K562 (cell line): ENCODE results near the gene SELENOW. TPM values are rescaled to one million over a fixed set of nuclear protein-coding genes. Genes with fewer than 3 reads are reported as not detected.

ENCODE experiments used
- polyA plus RNA-seq, 8 experiments: library from polyadenylated mRNA; depleted of rRNA in 4 of 8; stranded (reverse) in 5 of 8; unstranded in 3 of 8; fragments of >200 nt; fragmentation: Nextera tagmentation in 2 of 8; fragmentation: Illumina TruSeq in 1 of 8; extraction: Ambion mirVana in 2 of 8; extraction: Trizol in 1 of 8; gene quantifications; 2 replicates each; pipeline versions ENCODE4 v1.2.1 to v1.2.3, GENCODE V29; 2011 to 2014; ENCODE audit warnings: inconsistent platforms in 1 of 8, missing spikeins in 1 of 8
- small RNA-seq: library from RNA; depleted of rRNA; stranded (forward); fragments of <200 nt; gene quantifications from one replicate; pipeline ENCODE3, GENCODE V24; 2014
- total RNA-seq, 7 experiments: library from RNA; depleted of rRNA in 6 of 7; stranded (reverse); fragments of >200 nt in 6 of 7; fragmentation: Illumina TruSeq in 2 of 7; extraction: Trizol in 2 of 7; gene quantifications; 2 replicates each; pipeline versions ENCODE4 v1.2.1 to v1.2.3, GENCODE V29; 2011 to 2021; ENCODE audit warnings: low replicate concordance in 1 of 7

Gene SELENOW
- total and polyA plus RNA-seq, 9 of the 15 experiments (the other 6 are each of a cell fraction or from before 2014, with no cell fraction given): 91.9 to 279 (median 156) TPM

Small RNA genes within 50 kb of the gene (small RNA-seq; reads per million reads assigned to genes)
- gene AC008745.1 (not detected), gene SNORD23 (not detected)

Other genes starting within 250 kb of the SELENOW start
Only the 7 nearest of the 10 such genes appear.
- 1.0 and 1.2 TPM in 2 replicates for gene BICRA, start 169.6 kb upstream of the SELENOW start, total RNA-seq (2014; rRNA removed)
- gene BICRA, start 169.6 kb upstream of the SELENOW start, total RNA-seq (2014; rRNA removed; fragmentation: Illumina TruSeq; extraction: Trizol): 0.87 and 1.6 TPM in 2 replicates
- 1.4 and 1.5 TPM in 2 replicates for gene BICRA, start 169.6 kb upstream of the SELENOW start, total RNA-seq (2015; rRNA removed; fragmentation: Illumina TruSeq; extraction: Trizol)
- gene BICRA, start 169.6 kb upstream of the SELENOW start, total RNA-seq (2021): 8.8 and 9.0 TPM in 2 replicates
- gene BICRA, start 169.6 kb upstream of the SELENOW start, polyA plus RNA-seq (2011; rRNA removed): 0.26 and 0.51 TPM in 2 replicates
- 7.4 and 7.6 TPM in 2 replicates for gene BICRA, start 169.6 kb upstream of the SELENOW start, polyA plus RNA-seq (2014; fragmentation: Illumina TruSeq; extraction: Trizol)
- under 1 TPM; 0.01 to 0.07 TPM for gene BICRA, start 169.6 kb upstream of the SELENOW start, polyA plus RNA-seq (2014; fragmentation: Nextera tagmentation; extraction: Ambion mirVana)
- gene BICRA, start 169.6 kb upstream of the SELENOW start, polyA plus RNA-seq (2014; rRNA removed): 1.7 and 2.7 TPM in 2 replicates
- gene EHD2, start 65.3 kb upstream of the SELENOW start, total RNA-seq (2014; rRNA removed): 4.3 and 5.9 TPM in 2 replicates
- gene EHD2, start 65.3 kb upstream of the SELENOW start, total RNA-seq (2014; rRNA removed; fragmentation: Illumina TruSeq; extraction: Trizol): 1.6 and 1.8 TPM in 2 replicates
- gene EHD2, start 65.3 kb upstream of the SELENOW start, total RNA-seq (2015; rRNA removed; fragmentation: Illumina TruSeq; extraction: Trizol): 1.8 and 2.3 TPM in 2 replicates
- gene EHD2, start 65.3 kb upstream of the SELENOW start, total RNA-seq (2021): 26.3 and 32.2 TPM in 2 replicates
- gene EHD2, start 65.3 kb upstream of the SELENOW start, polyA plus RNA-seq (2011; rRNA removed): 3.0 and 9.6 TPM in 2 replicates
- 14.7 and 15.3 TPM in 2 replicates for gene EHD2, start 65.3 kb upstream of the SELENOW start, polyA plus RNA-seq (2014; fragmentation: Illumina TruSeq; extraction: Trizol)
- 1 to 10 TPM; 1.7 to 2.1 TPM for gene EHD2, start 65.3 kb upstream of the SELENOW start, polyA plus RNA-seq (2014; fragmentation: Nextera tagmentation; extraction: Ambion mirVana)
- gene EHD2, start 65.3 kb upstream of the SELENOW start, polyA plus RNA-seq (2014; rRNA removed): 7.5 and 9.0 TPM in 2 replicates
- gene NOP53, start 33.2 kb upstream of the SELENOW start, total RNA-seq (2014; rRNA removed): 254 and 304 TPM in 2 replicates
- gene NOP53, start 33.2 kb upstream of the SELENOW start, total RNA-seq (2014; rRNA removed; fragmentation: Illumina TruSeq; extraction: Trizol): 97.1 and 111 TPM in 2 replicates
- gene NOP53, start 33.2 kb upstream of the SELENOW start, total RNA-seq (2015; rRNA removed; fragmentation: Illumina TruSeq; extraction: Trizol): 139 and 145 TPM in 2 replicates
- gene NOP53, start 33.2 kb upstream of the SELENOW start, total RNA-seq (2021): 207 and 231 TPM in 2 replicates
- 146 and 189 TPM in 2 replicates for gene NOP53, start 33.2 kb upstream of the SELENOW start, polyA plus RNA-seq (2011; rRNA removed)
- gene NOP53, start 33.2 kb upstream of the SELENOW start, polyA plus RNA-seq (2014; fragmentation: Illumina TruSeq; extraction: Trizol): 113 and 268 TPM in 2 replicates
- 1 to 10 TPM; 6.5 to 7.0 TPM for gene NOP53, start 33.2 kb upstream of the SELENOW start, polyA plus RNA-seq (2014; fragmentation: Nextera tagmentation; extraction: Ambion mirVana)
- gene NOP53, start 33.2 kb upstream of the SELENOW start, polyA plus RNA-seq (2014; rRNA removed): 257 and 274 TPM in 2 replicates
- gene TPRX1, start 25.8 kb downstream of the SELENOW start, total RNA-seq (2014; rRNA removed): not detected in 2 replicates
- not detected in 2 replicates for gene TPRX1, start 25.8 kb downstream of the SELENOW start, total RNA-seq (2014; rRNA removed; fragmentation: Illumina TruSeq; extraction: Trizol)
- gene TPRX1, start 25.8 kb downstream of the SELENOW start, total RNA-seq (2015; rRNA removed; fragmentation: Illumina TruSeq; extraction: Trizol): not detected in 2 replicates
- not detected in 2 replicates for gene TPRX1, start 25.8 kb downstream of the SELENOW start, total RNA-seq (2021)
- not detected in 2 replicates for gene TPRX1, start 25.8 kb downstream of the SELENOW start, polyA plus RNA-seq (2011; rRNA removed)
- not detected in 2 replicates for gene TPRX1, start 25.8 kb downstream of the SELENOW start, polyA plus RNA-seq (2014; fragmentation: Illumina TruSeq; extraction: Trizol)
- gene TPRX1, start 25.8 kb downstream of the SELENOW start, polyA plus RNA-seq (2014; fragmentation: Nextera tagmentation; extraction: Ambion mirVana): not detected
- not detected in 2 replicates for gene TPRX1, start 25.8 kb downstream of the SELENOW start, polyA plus RNA-seq (2014; rRNA removed)
- not detected in 2 replicates for gene CRX, start 43.2 kb downstream of the SELENOW start, total RNA-seq (2014; rRNA removed)
- not detected in 2 replicates for gene CRX, start 43.2 kb downstream of the SELENOW start, total RNA-seq (2014; rRNA removed; fragmentation: Illumina TruSeq; extraction: Trizol)
- not detected in 2 replicates for gene CRX, start 43.2 kb downstream of the SELENOW start, total RNA-seq (2015; rRNA removed; fragmentation: Illumina TruSeq; extraction: Trizol)
- not detected in 2 replicates for gene CRX, start 43.2 kb downstream of the SELENOW start, total RNA-seq (2021)
- gene CRX, start 43.2 kb downstream of the SELENOW start, polyA plus RNA-seq (2011; rRNA removed): not detected in 2 replicates
- gene CRX, start 43.2 kb downstream of the SELENOW start, polyA plus RNA-seq (2014; fragmentation: Illumina TruSeq; extraction: Trizol): not detected in 2 replicates
- gene CRX, start 43.2 kb downstream of the SELENOW start, polyA plus RNA-seq (2014; fragmentation: Nextera tagmentation; extraction: Ambion mirVana): under 1 TPM in 1 of 2 experiments, not detected in 1; 0.01 TPM
- not detected in 2 replicates for gene CRX, start 43.2 kb downstream of the SELENOW start, polyA plus RNA-seq (2014; rRNA removed)
- gene TPRX2, start 80.5 kb downstream of the SELENOW start, total RNA-seq (2014; rRNA removed): not detected in 2 replicates
- gene TPRX2, start 80.5 kb downstream of the SELENOW start, total RNA-seq (2014; rRNA removed; fragmentation: Illumina TruSeq; extraction: Trizol): not detected in 2 replicates
- not detected in 2 replicates for gene TPRX2, start 80.5 kb downstream of the SELENOW start, total RNA-seq (2015; rRNA removed; fragmentation: Illumina TruSeq; extraction: Trizol)
- gene TPRX2, start 80.5 kb downstream of the SELENOW start, total RNA-seq (2021): not detected in 2 replicates
- not detected in 2 replicates for gene TPRX2, start 80.5 kb downstream of the SELENOW start, polyA plus RNA-seq (2011; rRNA removed)
- not detected in 2 replicates for gene TPRX2, start 80.5 kb downstream of the SELENOW start, polyA plus RNA-seq (2014; fragmentation: Illumina TruSeq; extraction: Trizol)
- gene TPRX2, start 80.5 kb downstream of the SELENOW start, polyA plus RNA-seq (2014; fragmentation: Nextera tagmentation; extraction: Ambion mirVana): not detected
- not detected in 2 replicates for gene TPRX2, start 80.5 kb downstream of the SELENOW start, polyA plus RNA-seq (2014; rRNA removed)
- gene SULT2A1, start 107.6 kb downstream of the SELENOW start, total RNA-seq (2014; rRNA removed): not detected in 2 replicates
- not detected in 2 replicates for gene SULT2A1, start 107.6 kb downstream of the SELENOW start, total RNA-seq (2014; rRNA removed; fragmentation: Illumina TruSeq; extraction: Trizol)
- gene SULT2A1, start 107.6 kb downstream of the SELENOW start, total RNA-seq (2015; rRNA removed; fragmentation: Illumina TruSeq; extraction: Trizol): 0.11 and 0.25 TPM in 2 replicates
- 0.16 and 0.18 TPM in 2 replicates for gene SULT2A1, start 107.6 kb downstream of the SELENOW start, total RNA-seq (2021)
- gene SULT2A1, start 107.6 kb downstream of the SELENOW start, polyA plus RNA-seq (2011; rRNA removed): 0.03 and 0.04 TPM in 2 replicates
- 0.07 TPM in 1 of 2 replicates, not detected in the other for gene SULT2A1, start 107.6 kb downstream of the SELENOW start, polyA plus RNA-seq (2014; fragmentation: Illumina TruSeq; extraction: Trizol)
- gene SULT2A1, start 107.6 kb downstream of the SELENOW start, polyA plus RNA-seq (2014; fragmentation: Nextera tagmentation; extraction: Ambion mirVana): under 1 TPM in 1 of 2 experiments, not detected in 1; 0.07 TPM
- not detected in 2 replicates for gene SULT2A1, start 107.6 kb downstream of the SELENOW start, polyA plus RNA-seq (2014; rRNA removed)